Keratinocyte (primary cell): ENCODE results near the gene GRAMD1B. TPM values are rescaled to one million over a fixed set of nuclear protein-coding genes. Genes with fewer than 3 reads are reported as not detected.

ENCODE experiments used
- DNase-seq: peaks from one replicate; pipeline ENCODE4 v3.0.0-alpha.2; 2011; ENCODE audit warnings: low read depth, missing footprints, low spot score
- FAIRE-seq: peaks from 2 replicates; lab custom pipeline; 2011; peaks lifted over from hg19 to GRCh38; lab: Jason Lieb, UNC
- H2AFZ ChIP-seq: 2 replicates; pipeline ENCODE4 v1.6.0; 2012; ENCODE audit warnings: low read length, control low read depth, inconsistent platforms; ENCODE audit not compliant: control insufficient read depth
- H3K27ac ChIP-seq: 2 replicates; pipeline ENCODE4 v1.5.1; 2011; ENCODE audit warnings: low read length; ENCODE audit not compliant: control insufficient read depth, insufficient read depth
- H3K27me3 ChIP-seq: 3 replicates; pipeline ENCODE4 v1.6.0; 2011; ENCODE audit warnings: low read length; ENCODE audit not compliant: control insufficient read depth, insufficient read depth; ENCODE audit errors: extremely low read depth
- H3K36me3 ChIP-seq, 2 experiments: 2 replicates in 1 of 2; 3 replicates in 1 of 2; pipeline ENCODE4 v1.5.1; 2011; ENCODE audit warnings: low read length in 2 of 2, mild to moderate bottlenecking in 1 of 2; ENCODE audit not compliant: control insufficient read depth in 2 of 2, insufficient read depth in 2 of 2; ENCODE audit errors: extremely low read depth in 1 of 2
- H3K4me1 ChIP-seq: 3 replicates; pipeline ENCODE4 v1.5.1; 2011; ENCODE audit warnings: low read length; ENCODE audit not compliant: control insufficient read depth, insufficient read depth; ENCODE audit errors: extremely low read depth
- H3K4me2 ChIP-seq: 3 replicates; pipeline ENCODE4 v1.6.0; 2011; ENCODE audit warnings: low read depth, low read length; ENCODE audit not compliant: control insufficient read depth, insufficient read depth; ENCODE audit errors: extremely low read depth
- H3K4me3 ChIP-seq, 3 experiments: fragments of 200-600 bp in 1 of 3; sonication (generic) in 1 of 3; 2 replicates in 2 of 3; 3 replicates in 1 of 3; pipeline ENCODE4 v1.5.1; 2011 to 2016; ENCODE audit warnings: low read length in 3 of 3, mild to moderate bottlenecking in 3 of 3, control low read depth in 2 of 3, inconsistent platforms in 1 of 3, low read depth in 1 of 3, mixed read lengths in 1 of 3, mixed run types in 1 of 3, moderate library complexity in 1 of 3; ENCODE audit not compliant: control insufficient read depth in 2 of 3, insufficient read depth in 2 of 3; ENCODE audit errors: extremely low read depth in 1 of 3
- H3K79me2 ChIP-seq: 2 replicates; pipeline ENCODE4 v1.6.0; 2012; ENCODE audit warnings: low read length; ENCODE audit not compliant: control insufficient read depth, insufficient read depth
- H3K9ac ChIP-seq: 3 replicates; pipeline ENCODE4 v1.6.0; 2011; ENCODE audit warnings: low read length; ENCODE audit not compliant: control insufficient read depth, insufficient read depth; ENCODE audit errors: extremely low read depth
- H3K9me1 ChIP-seq: 3 replicates; pipeline ENCODE4 v1.6.0; 2011; ENCODE audit warnings: low read length; ENCODE audit not compliant: control insufficient read depth, insufficient read depth; ENCODE audit errors: extremely low read depth
- H3K9me3 ChIP-seq: 2 replicates; pipeline ENCODE4 v1.5.1; 2012; ENCODE audit warnings: low read depth, low read length; ENCODE audit not compliant: control insufficient read depth
- H4K20me1 ChIP-seq: 3 replicates; pipeline ENCODE4 v1.6.0; 2011; ENCODE audit warnings: low read length; ENCODE audit not compliant: control insufficient read depth, insufficient read depth; ENCODE audit errors: extremely low read depth
- CTCF ChIP-seq, 3 experiments: IDR thresholded peaks in 1 of 3; conservative IDR thresholded peaks in 1 of 3; optimal IDR thresholded peaks in 1 of 3; 2 replicates in 2 of 3; 3 replicates in 1 of 3; pipeline versions ENCODE3 to v1.5.1; 2011; ENCODE audit warnings: low read length in 3 of 3, mild to moderate bottlenecking in 3 of 3, moderate library complexity in 2 of 3, control low read depth in 1 of 3, inconsistent platforms in 1 of 3; ENCODE audit not compliant: insufficient read depth in 2 of 3; ENCODE audit errors: extremely low read depth in 1 of 3
- EZH2 ChIP-seq: IDR thresholded peaks from one replicate; pipeline ENCODE4 v1.6.1; 2012; ENCODE audit warnings: inconsistent platforms, mild to moderate bottlenecking, low read length, moderate library complexity
- dilution Hi-C: fragments of 300-500 bp; cut with MboI; formaldehyde crosslinking; loops from one replicate; pipeline ENCODE4 v1.7.0; 2020; ENCODE audit warnings: low sequenced_read_pairs; ENCODE audit not compliant: extremely low pct_ligation_motif_present
- polyA plus RNA-seq, 5 experiments: library from polyadenylated mRNA; depleted of rRNA in 3 of 5; stranded (reverse) in 3 of 5; stranded (forward) in 1 of 5; unstranded in 1 of 5; fragments of >200 nt; gene quantifications; 1 replicate in 1 of 5; 2 replicates in 3 of 5; 3 replicates in 1 of 5; pipeline versions ENCODE4 v1.2.1 to v1.2.3, GENCODE V29; 2011 to 2012; ENCODE audit warnings: missing spikeins in 2 of 5, low read depth in 1 of 5, low replicate concordance in 1 of 5

The GRAMD1B gene
- polyA plus RNA-seq, 1 donor (not counting 4 experiments of a cell fraction or from before 2014, with no cell fraction given): 0.04 TPM

GRCh38 chr11:123521930-123522329 is 91.9 kb downstream of the GRAMD1B start:
- DNase-seq (no peak), FAIRE-seq (no peak)
- TF ChIP-seq EZH2: no peak
- TF ChIP-seq CTCF (optimal IDR thresholded peaks at IDR 0.05 in 1 of 3, IDR thresholded peaks at IDR 0.05 in 1 of 3, conservative IDR thresholded peaks at IDR 0.05 in 1 of 3; ENCODE audit: extremely low read depth in 1 of 3, insufficient read depth in 2 of 3, low read length in 3 of 3): no peak
- Histone ChIP-seq H3K27ac (no peak overlapping the region), H3K36me3 (no peaks in the 10 kb centered on the region), H3K27me3 (peaks cover 22% of the 10 kb centered on the region), H3K9me3 (no peaks in the 10 kb centered on the region), H4K20me1 (no peaks in the 10 kb centered on the region), H3K79me2 (no peaks in the 10 kb centered on the region), H3K9ac (no peak overlapping the region), H3K4me2 (no peak overlapping the region), H3K4me3 (no peak overlapping the region), H3K4me1 (peaks cover 4% of the 10 kb centered on the region), H2AFZ (no peak overlapping the region), H3K9me1 (no peaks in the 10 kb centered on the region)
- dilution Hi-C loops: no loop called here

- dilution Hi-C loops: no loop called here
- no peaks in the 10 kb centered on the region for H4K20me1 ChIP-seq
- H2AFZ ChIP-seq: no peak overlapping the region
- H3K9ac ChIP-seq: no peak overlapping the region
- H3K27ac ChIP-seq: no peak overlapping the region
- DNase-seq (no peak), FAIRE-seq (no peak)
- H3K4me3 ChIP-seq: no peak overlapping the region
- H3K27me3 ChIP-seq: peaks cover 27% of the 10 kb centered on the region
- H3K4me1 ChIP-seq: peaks cover 4% of the 10 kb centered on the region
- H3K4me2 ChIP-seq: no peak overlapping the region
- no peak for TF ChIP-seq CTCF (optimal IDR thresholded peaks at IDR 0.05 in 1 of 3, IDR thresholded peaks at IDR 0.05 in 1 of 3, conservative IDR thresholded peaks at IDR 0.05 in 1 of 3; ENCODE audit: extremely low read depth in 1 of 3, insufficient read depth in 2 of 3, low read length in 3 of 3)
- TF ChIP-seq EZH2: no peak
- no peaks in the 10 kb centered on the region for H3K9me3 ChIP-seq
- H3K36me3 ChIP-seq: no peaks in the 10 kb centered on the region
- no peaks in the 10 kb centered on the region for H3K79me2 ChIP-seq
- no peaks in the 10 kb centered on the region for H3K9me1 ChIP-seq
Measured at GRCh38 chr11:123523539-123523938, 93.5 kb downstream of the GRAMD1B start.
